BLaER1 (cell line): ENCODE results near the gene KSR2.

Experiments used
- H3K27ac ChIP-seq: shearing (Covaris generic); formaldehyde crosslinking; 2 replicates; pipeline ENCODE4 v1.8.1; 2022
- H3K27me3 ChIP-seq: shearing (Covaris generic); formaldehyde crosslinking; 2 replicates; pipeline ENCODE4 v1.8.1; 2022
- H3K36me3 ChIP-seq: shearing (Covaris generic); formaldehyde crosslinking; 2 replicates; pipeline ENCODE4 v1.8.1; 2022
- H3K4me1 ChIP-seq: shearing (Covaris generic); formaldehyde crosslinking; 2 replicates; pipeline ENCODE4 v1.8.1; 2022
- H3K4me2 ChIP-seq: shearing (Covaris generic); formaldehyde crosslinking; 2 replicates; pipeline ENCODE4 v1.8.1; 2022
- H3K4me3 ChIP-seq: shearing (Covaris generic); formaldehyde crosslinking; 2 replicates; pipeline ENCODE4 v1.8.1; 2022
- H3K9ac ChIP-seq: shearing (Covaris generic); formaldehyde crosslinking; 2 replicates; pipeline ENCODE4 v1.8.1; 2022
- H3K9me3 ChIP-seq: shearing (Covaris generic); formaldehyde crosslinking; 2 replicates; pipeline ENCODE4 v1.8.1; 2022
- H4K20me1 ChIP-seq: shearing (Covaris generic); formaldehyde crosslinking; 2 replicates; pipeline ENCODE4 v1.8.1; 2022
- Cebpa-rat ChIP-seq: shearing (Covaris generic); IDR thresholded peaks from 2 replicates; pipeline ENCODE4 v1.8.1; 2022

KSR2 gene

DNA sequence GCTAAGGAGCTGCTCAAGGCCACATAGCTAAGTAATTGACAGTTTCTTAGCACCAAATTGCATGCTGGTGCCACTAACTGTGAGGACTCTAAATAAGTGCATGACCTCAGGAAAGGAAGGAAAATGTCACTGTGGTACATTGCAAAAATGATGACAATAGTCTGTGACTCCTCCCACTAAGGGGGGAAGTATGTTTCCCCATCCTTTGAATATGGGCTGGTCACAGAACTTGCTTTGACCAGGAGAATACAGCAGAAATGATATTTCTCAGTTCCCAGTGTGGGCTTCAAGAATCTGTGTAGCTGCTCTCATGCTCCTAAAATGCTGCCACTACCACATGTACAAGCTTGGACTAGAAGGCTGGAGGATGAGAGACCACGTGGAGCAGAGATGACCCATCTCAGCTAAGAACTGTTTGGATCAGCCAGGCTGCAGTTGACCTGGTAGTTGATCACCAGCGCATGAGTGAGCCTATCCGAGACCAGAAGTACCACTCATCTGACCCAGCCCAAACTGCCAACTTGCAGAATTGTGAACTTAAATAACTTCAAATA lies 565.1 kb downstream of the KSR2 start:
- Histone ChIP-seq H3K4me2 (no peak overlapping the region), H4K20me1 (no peaks in the 10 kb centered on the region), H3K27me3 (no peaks in the 10 kb centered on the region), H3K9me3 (peaks cover 13% of the 10 kb centered on the region), H3K27ac (no peak overlapping the region), H3K9ac (no peak overlapping the region), H3K4me3 (no peak overlapping the region), H3K4me1 (peaks cover 24% of the 10 kb centered on the region), H3K36me3 (no peaks in the 10 kb centered on the region)
- no peak for TF ChIP-seq Cebpa-rat
